Thyroid gland (tissue), 4 donors: ENCODE results near the gene UNC93B1. TPM values are rescaled to one million over a fixed set of nuclear protein-coding genes. Genes with fewer than 3 reads are reported as not detected.
A peak's percentile ranks its signal among the peaks of the same experiment; 100 is the strongest.

ENCODE experiments used
- DNase-seq, 2 donors: peaks; one replicate each; pipeline ENCODE4 v3.0.0-alpha.2; 2019
- H3K27ac ChIP-seq, 3 donors: fragments of 200-600 bp; sonication (generic); 1 replicate in 2 of 3; 2 replicates in 1 of 3; pipeline ENCODE4 v1.5.1; 2016 to 2019; ENCODE audit warnings: mild to moderate bottlenecking in 1 of 3, moderate library complexity in 1 of 3
- H3K27me3 ChIP-seq: fragments of 200-600 bp; sonication (generic); one replicate; pipeline ENCODE4 v1.5.1; 2019
- H3K36me3 ChIP-seq, 2 donors: fragments of 200-600 bp; sonication (generic); one replicate each; pipeline ENCODE4 v1.5.1; 2016 to 2019
- H3K4me1 ChIP-seq, 2 donors: fragments of 200-600 bp; sonication (generic); one replicate each; pipeline ENCODE4 v1.5.1; 2017 to 2019
- H3K4me3 ChIP-seq, 3 donors: fragments of 200-600 bp; sonication (generic); replicated peaks in 1 of 3; 1 replicate in 2 of 3; 2 replicates in 1 of 3; pipeline ENCODE4 v1.5.1; 2016; ENCODE audit warnings: mild to moderate bottlenecking in 1 of 3
- H3K9me3 ChIP-seq: fragments of 200-600 bp; sonication (generic); one replicate; pipeline ENCODE4 v1.5.1; 2017
- POLR2A ChIP-seq, 2 donors: fragments of 450-650 bp; IDR thresholded peaks; one replicate each; pipeline ENCODE4 v1.6.1; 2017; ENCODE audit warnings: antibody characterized with exemption in 2 of 2, mild to moderate bottlenecking in 2 of 2, moderate library complexity in 1 of 2
- WGBS, 2 donors: methylation state at CpG; one replicate each; pipeline ENCODE4 v1.1.5; 2017; 5-methylcytosine and 5-hydroxymethylcytosine counted together
- intact Hi-C: fragments of 100-400 bp; cut with DNase I; formaldehyde crosslinking; loops from one replicate; pipeline ENCODE4 v1.15.1; 2023
- total RNA-seq, 4 donors: library from RNA; depleted of rRNA; stranded (reverse); fragments of >200 nt; gene quantifications; one replicate each; pipeline ENCODE4 v1.2.3, GENCODE V29; 2016
- TF ChIP-seq, protein P1 (sequence below), 6 experiments: fragments of 200-600 bp in 3 of 6; fragments of 450-650 bp in 3 of 6; sonication (generic) in 3 of 6; IDR thresholded peaks; one replicate each; pipeline ENCODE4 v1.5.1; 2016 to 2019; ENCODE audit warnings: antibody characterized with exemption in 6 of 6, mild to moderate bottlenecking in 2 of 6, inconsistent platforms in 1 of 6, moderate library complexity in 1 of 6

The UNC93B1 gene
- total RNA-seq, 4 donors from 2014 or later = 25.7 to 49.2 (median 36.3) TPM

DNA sequence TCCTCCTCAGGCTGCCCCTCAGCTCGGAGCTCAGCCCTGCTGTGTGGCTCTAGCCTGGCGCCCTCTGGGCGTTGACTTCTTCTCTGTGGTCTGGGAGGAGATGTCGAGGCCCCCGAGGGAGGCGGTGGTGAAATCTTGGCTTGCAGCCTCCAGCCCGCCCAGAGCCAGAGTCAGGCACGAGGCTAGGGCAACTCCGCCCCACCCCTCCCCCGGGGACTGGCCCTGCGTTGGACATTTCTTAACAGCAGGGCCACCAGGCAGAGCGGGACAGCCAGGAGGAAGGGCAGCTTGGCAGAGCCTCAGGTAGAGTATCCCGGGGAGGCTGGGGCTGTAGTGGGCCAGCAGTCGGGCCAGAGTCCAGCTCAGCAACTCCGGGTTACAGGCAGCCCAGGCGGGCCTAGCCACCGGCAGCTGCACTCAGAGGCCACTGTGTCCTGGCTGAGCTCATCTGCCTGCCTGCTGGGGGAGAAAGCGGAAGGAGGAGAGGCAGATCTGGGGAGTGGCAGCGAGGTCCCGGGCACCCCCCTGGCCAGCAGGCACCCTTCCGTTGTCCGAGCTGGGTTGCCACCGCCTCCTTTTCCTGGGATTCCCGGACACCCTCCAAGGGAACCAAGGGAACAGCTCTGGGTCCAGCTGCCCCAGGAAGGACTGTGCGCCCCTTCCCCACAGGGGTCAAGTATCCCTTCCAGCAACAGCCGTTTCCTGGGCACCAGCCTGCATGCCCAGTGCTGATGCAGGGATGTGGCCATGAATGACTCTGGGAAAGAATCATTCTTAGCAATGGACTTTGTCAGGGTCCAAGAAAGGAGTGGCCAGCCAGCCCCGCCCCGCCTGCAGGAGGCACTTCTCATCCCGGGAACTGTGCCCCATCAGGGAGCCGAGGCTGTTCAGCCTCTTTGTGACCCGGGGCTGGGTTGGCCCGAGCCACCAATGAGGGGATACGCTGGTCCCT is 6.5 kb upstream of the UNC93B1 start, which contains the start of gene ALDH3B1:
Gene ALDH3B1 (plus strand): TSS at position 238 of the 952 bp plus-strand sequence. CDS start 4,971 bp downstream, outside the sequence.
- H3K27me3 ChIP-seq = no peaks in the 10 kb centered on the region
- no peaks in the 10 kb centered on the region for H3K36me3 ChIP-seq
- intact Hi-C loops = no loop called here
- TF ChIP-seq, protein P1, sequence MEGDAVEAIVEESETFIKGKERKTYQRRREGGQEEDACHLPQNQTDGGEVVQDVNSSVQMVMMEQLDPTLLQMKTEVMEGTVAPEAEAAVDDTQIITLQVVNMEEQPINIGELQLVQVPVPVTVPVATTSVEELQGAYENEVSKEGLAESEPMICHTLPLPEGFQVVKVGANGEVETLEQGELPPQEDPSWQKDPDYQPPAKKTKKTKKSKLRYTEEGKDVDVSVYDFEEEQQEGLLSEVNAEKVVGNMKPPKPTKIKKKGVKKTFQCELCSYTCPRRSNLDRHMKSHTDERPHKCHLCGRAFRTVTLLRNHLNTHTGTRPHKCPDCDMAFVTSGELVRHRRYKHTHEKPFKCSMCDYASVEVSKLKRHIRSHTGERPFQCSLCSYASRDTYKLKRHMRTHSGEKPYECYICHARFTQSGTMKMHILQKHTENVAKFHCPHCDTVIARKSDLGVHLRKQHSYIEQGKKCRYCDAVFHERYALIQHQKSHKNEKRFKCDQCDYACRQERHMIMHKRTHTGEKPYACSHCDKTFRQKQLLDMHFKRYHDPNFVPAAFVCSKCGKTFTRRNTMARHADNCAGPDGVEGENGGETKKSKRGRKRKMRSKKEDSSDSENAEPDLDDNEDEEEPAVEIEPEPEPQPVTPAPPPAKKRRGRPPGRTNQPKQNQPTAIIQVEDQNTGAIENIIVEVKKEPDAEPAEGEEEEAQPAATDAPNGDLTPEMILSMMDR (IDR thresholded peaks at IDR 0.05) = peak in 3 of 6 experiments; percentile 5 to 30 (median 20)
- TF ChIP-seq POLR2A (IDR thresholded peaks at IDR 0.05) = peak in 1 of 2 donors; percentile 75
- H3K9me3 ChIP-seq = no peaks in the 10 kb centered on the region
- peaks cover 12 to 55% of the 10 kb centered on the region in 2 donors for H3K4me1 ChIP-seq
- WGBS, 2 donors = 21 to 30% methylated on average over 22 to 30 of the region's 33 CpGs
- DNase-seq = peak; percentile 96 to 98
- H3K4me3 ChIP-seq = no peak within 1 kb of the TSS
- H3K27ac ChIP-seq = peak within 1 kb of the TSS; percentile 67 to 94 (median 93)

DNA sequence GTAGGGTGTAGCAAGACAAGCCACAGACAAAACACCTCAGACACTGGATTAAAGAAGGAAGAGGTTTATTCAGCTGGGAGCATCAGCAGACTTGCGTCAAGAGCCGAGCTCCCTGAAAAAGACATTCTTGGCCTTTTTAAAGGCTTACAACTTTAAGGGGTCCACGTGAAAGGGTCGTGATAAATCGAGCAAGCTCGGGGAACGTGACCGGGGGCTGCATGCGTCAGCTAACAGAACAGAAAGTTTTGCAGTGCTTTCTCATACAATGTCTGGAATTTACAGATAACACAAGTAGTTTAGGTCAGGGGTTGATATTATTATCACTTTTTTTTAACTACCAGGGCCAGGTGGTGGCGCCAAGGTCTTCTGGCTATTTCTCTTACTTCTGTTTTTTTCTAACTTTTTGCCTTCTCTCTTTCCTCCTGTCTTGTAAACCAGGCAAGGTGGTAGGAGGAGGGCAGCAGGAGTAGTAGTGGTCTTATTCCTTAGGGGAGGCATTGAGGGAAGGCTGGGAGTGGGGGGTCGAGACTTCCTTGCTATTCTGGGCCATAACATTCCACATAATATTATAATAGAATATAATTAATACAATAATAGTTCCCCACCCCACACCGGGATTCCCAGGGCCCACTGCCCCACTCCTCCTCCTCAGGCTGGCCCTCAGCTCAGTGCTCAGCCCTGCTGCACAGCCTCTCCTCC is 5.6 kb upstream of the UNC93B1 start:
- TF ChIP-seq POLR2A (IDR thresholded peaks at IDR 0.05) = no peak
- TF ChIP-seq, protein P1 (IDR thresholded peaks at IDR 0.05) = peak in 3 of 6 experiments; percentile 14 to 30 (median 19)
- Histone ChIP-seq H3K36me3 (no peaks in the 10 kb centered on the region), H3K4me3 (no peak overlapping the region), H3K27ac (peak overlapping the region; percentile 67 to 94 (median 93)), H3K9me3 (no peaks in the 10 kb centered on the region), H3K27me3 (no peaks in the 10 kb centered on the region), H3K4me1 (peaks cover 12 to 50% of the 10 kb centered on the region in 2 donors)
- peak; percentile 38 to 47 for DNase-seq
- 69 to 76% methylated on average over 12 of the region's 12 CpGs for WGBS, 2 donors
- intact Hi-C loops = loop anchor here (10.0 kb wide), 1 partner anchor 205 kb away; the partner anchor contains the start of gene KMT5B

DNA sequence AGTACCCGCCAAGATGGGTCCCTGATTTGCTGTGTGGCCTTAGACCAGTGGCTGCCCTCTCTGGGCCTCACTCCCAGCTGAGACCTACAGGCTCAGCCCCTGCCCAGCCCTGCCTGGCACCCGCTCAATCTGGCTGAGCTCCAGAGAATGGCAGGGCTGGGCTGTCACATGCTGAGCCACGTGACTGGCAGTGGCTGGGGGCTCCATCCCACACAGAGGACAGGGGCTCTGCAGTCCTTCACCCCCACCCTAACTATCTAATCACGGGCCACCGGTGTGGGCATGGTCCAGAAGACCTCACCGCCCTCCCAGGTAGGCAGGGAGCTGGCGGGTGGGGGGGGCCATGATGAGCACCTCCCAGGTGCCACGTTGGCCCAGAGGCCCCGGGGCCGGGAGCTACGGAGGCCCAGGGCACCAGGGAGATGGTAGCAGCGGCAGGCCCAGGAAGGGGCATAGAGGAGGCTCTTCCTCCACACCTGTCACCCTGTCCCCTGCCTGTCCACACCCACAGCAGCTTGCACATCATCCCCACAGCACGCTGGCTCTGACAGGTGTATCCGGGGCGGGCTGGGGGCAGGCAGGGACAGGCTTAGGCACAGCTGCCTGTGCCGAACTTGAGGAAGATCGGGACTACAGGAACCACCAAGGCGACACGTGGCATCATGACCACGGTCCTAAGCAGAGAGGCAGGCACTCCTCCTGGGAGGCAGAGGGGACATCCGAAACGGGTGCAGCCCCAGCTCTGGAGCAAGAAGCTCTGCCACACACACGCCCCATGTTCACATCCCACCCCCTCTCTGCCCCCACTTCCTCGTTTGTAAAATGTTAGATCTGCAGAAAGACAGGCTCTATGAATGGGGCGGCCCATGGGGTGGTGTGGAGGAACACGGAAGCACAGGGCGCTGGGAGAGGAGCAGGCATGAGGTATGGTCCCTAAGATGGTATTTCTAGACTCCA is 4.8 kb upstream of the UNC93B1 start:
- TF ChIP-seq, protein P1 (IDR thresholded peaks at IDR 0.05) = no peak
- no peak for TF ChIP-seq POLR2A (IDR thresholded peaks at IDR 0.05)
- Histone ChIP-seq H3K4me3 (no peak overlapping the region), H3K27ac (peak overlapping the region in 1 of 3 donors; percentile 94), H3K9me3 (no peaks in the 10 kb centered on the region), H3K36me3 (no peaks in the 10 kb centered on the region), H3K27me3 (no peaks in the 10 kb centered on the region), H3K4me1 (peaks cover 16 to 46% of the 10 kb centered on the region in 2 donors)
- WGBS, 2 donors = 80 to 86% methylated on average over 17 to 21 of the region's 27 CpGs
- DNase-seq = peak; percentile 49 to 57
- intact Hi-C loops = loop anchor here (10.0 kb wide), 1 partner anchor 206 kb away; the partner anchor contains the start of gene KMT5B

GRCh38 chr11:68007498-68008380 is 3.8 kb upstream of the UNC93B1 start:
- WGBS, 2 donors = 89 to 93% methylated on average over 10 to 15 of the region's 16 CpGs
- H3K27ac ChIP-seq = no peak overlapping the region

More at GRCh38 chr11:68007498-68008380, 3.8 kb upstream of the UNC93B1 start:
- TF ChIP-seq, protein P1 (IDR thresholded peaks at IDR 0.05) = no peak
- TF ChIP-seq POLR2A (IDR thresholded peaks at IDR 0.05) = no peak
- Histone ChIP-seq H3K4me1 (peaks cover 16 to 39% of the 10 kb centered on the region in 2 donors), H3K27me3 (no peaks in the 10 kb centered on the region), H3K36me3 (no peaks in the 10 kb centered on the region), H3K9me3 (no peaks in the 10 kb centered on the region), H3K4me3 (no peak overlapping the region)
- DNase-seq = no peak
- intact Hi-C loops = loop anchor here (10.0 kb wide), 1 partner anchor 207 kb away; the partner anchor contains the start of gene KMT5B
